Activated T-cell treated with anti-CD3 and anti-CD28 coated beads, Interleukin-2, amount 50 U/mL, for 48 hours (primary cell): ENCODE measurements around the gene KIF1C.
"Not testable (repeated sequence)": the region's sequence is repeated elsewhere in the genome, so short reads cannot be mapped to it uniquely, and the experiment has no call there.

Experiments
- DNase-seq, 2 experiments: peaks; one replicate each; pipeline ENCODE4 v3.0.0-alpha.2; 2020

KIF1C gene

DNA sequence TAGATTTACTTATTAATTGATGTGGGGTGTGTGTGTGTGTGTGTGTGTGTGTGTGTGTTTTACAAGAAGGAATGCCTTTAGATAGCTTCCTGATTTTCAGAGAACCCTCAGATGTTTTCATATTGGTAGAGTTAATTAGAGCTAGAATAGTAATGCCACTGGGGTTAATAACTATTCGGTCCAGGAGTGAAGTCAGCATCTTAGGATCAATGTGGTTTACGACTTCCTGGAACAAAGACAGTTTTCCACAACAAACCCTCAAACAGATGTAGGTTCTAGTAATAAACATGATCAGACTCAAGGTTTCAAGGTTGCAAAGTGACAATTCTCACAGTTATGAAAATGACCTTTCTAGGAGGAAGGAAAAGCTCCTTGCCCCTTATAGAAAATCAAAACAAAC is 49.7 kb downstream of the KIF1C start:
- DNase-seq: no peak

DNA sequence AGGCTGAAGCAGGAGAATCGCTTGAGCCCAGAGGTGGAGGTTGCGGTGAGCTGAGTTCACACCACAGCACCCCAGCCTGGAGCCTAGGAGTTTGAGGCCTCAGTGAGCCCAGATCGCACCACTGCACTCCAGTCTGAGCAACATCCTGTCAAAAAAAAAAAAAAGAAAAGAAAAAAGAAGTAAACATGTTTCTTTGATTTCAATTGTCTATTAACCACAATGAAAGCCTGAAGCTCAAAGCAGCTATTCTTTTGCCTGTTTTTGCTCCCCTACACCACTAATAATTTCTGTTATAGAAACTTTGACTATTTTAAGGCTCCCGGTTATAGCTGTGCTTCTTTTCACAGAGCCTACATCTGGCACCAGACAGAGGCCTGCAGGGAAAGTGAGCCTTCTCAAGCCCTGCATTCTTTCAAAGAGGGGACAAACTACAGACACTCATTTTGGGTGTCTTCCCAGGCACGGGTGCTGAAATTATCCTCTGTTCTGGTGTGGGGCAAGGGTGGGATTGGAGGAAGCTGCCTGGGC is 51.6 kb downstream of the KIF1C start:
- peak in 1 of 2 experiments; percentile 44 for DNase-seq

DNA sequence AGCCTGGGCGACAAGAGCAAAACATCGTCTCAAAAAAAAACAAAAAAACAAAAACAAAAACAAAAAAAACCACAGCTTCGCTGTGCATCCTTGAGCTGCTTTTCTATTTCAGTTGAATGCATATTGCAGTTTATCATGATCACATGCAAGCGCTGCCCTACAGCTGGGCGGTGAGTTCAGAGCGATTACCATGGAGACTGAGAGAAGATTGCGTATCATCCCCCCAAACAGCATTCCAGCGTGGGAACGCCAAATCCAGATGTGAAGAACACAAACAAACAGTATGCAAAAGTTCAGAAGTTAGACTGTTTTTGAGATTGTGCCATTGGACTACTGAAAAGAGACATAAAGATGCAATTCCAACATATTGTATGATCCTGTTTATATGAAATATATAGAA is 52.5 kb downstream of the KIF1C start:
- no peak for DNase-seq

DNA sequence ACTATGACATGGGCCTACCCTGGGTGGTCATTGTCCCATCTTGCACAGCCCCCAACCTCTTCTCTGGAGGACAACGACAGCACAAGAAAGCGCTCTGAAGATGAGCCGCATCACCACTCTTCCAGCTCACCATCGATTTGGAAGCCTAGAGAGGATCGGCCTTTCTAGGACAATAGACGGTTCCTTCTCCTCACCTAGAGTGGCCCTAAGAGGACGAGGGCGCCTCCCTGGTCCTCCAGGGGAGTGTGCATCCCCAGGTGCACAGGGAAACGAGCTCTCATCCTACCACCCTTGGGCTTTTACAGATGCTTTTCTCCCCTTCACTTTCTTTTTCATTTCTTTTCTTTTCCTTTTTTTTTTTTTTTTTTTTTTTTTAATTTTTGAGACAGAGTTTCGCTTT is 57.8 kb downstream of the KIF1C start:
- no peak for DNase-seq

DNA sequence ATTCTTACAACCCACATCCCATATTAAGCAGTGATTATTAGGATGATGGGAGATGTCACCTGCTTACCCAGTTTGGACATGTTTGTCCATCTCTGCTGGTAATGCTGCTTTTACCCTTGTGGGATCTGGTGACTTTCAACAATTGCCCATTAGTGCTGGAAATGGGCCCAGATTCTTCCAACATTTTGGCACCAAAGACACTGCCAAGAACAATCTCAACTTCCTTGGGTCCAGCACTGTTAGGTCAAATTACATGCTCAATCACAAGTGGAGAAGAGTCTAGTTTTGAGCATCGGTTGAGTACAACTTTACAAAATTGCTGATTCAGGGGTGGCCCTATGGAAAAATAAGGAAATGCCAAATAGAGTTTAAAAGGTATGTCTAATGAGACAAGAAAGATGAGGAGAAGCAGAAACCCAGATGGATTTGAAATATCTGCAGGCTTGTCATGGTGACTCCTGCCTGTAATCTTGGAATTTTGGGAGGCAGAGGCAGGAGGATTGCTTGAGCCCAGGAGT is 67.5 kb downstream of the KIF1C start:
- DNase-seq: no peak

DNA sequence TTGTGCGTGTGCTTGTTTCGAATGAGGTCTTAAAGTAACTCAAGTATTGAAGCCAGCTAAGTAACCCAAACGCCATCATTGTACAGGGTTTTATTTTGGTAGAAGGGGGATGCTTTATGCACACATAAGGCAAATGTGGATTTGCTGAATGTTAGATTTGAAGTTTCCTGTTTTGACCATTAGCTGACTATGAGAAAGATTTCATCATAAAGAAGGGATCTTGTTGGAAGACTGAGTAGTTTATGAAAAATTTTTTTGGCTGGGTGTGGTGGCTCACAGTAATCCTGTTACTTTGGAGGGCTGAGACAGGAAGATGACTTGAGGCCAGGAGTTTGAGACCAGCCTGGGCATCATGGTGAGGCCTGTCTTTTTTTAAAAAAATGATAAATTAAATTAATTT is 70.5 kb downstream of the KIF1C start:
- no peak for DNase-seq

DNA sequence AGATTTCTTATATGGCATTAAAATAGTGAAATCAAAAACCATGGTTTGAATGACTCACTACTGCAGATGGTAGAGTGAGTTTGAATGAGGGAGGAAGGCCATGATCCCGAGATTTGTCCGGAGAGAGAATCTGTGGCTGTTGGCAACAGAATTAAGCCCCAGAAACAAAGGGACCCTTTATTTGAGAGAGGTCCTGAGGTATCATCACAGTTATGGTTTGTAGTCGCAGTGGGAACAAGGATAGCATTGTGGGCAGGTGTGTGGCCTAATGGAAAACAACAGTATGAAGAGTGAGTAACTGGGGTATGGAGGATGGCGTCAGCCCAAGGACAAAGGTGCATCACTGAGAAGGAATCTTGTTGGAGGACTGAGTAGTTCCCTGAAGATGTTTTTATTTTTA is 72.0 kb downstream of the KIF1C start:
- no peak for DNase-seq

DNA sequence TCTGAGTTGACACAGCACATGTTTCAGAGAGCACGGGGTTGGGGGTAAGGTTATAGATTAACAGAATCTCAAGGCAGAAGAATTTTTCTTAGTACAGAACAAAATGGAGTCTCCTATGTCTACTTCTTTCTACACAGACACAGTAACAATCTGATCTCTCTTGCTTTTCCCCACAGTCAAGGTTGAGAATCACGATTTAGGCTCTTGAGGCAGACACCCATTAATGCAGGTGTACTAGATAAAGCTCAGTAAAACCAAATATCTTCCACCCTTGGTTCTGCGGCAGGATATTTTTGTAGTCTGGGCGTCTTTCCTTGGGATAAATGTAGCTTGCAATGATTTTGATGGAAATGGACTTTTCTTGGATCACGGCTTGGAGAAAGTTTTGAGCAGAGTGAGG is 77.7 kb downstream of the KIF1C start:
- not testable (repeated sequence) for DNase-seq

DNA sequence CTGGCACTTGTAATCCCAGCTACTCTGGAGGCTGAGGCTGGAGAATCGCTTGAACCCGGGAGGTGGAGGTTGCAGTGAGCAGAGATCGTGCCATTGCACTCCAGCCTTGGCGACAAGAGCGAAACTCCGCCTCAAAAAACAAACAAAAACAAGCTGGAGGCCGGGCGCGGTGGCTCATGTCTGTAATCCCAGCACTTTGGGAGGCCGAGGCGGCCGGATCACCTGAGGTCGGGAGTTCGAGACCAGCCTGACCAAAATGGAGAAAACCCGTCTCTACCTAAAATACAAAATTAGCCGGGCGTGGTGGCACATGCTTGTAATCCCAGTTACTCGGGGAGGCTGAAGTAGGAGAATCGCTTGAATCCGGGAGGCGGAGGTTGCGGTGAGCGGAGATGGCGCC is 79.5 kb downstream of the KIF1C start:
- DNase-seq: not testable (repeated sequence)

DNA sequence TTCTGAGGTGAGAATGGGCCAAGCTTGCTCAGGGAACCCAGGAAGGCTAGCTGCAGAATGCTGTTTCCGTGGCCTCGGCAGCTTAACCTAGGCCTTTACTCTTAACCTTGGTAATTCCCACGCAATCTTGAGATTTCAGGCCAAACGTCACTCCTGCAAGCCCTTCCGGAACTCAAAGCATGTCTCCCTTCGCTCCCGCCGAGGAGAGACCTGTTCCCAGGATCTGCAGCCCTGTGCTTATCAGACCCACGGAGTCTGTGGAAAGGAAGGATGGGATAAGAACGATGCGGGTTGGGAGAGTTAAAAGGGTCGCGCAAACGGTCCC is 80.0 kb downstream of the KIF1C start:
- no peak for DNase-seq
